Gastrocnemius medialis (tissue), 4 donors: Measurements from ENCODE around the gene MLPH. TPM values are rescaled to one million over a fixed set of nuclear protein-coding genes. Genes with fewer than 3 reads are reported as not detected.
"Not testable (repeated sequence)": the region's sequence is repeated elsewhere in the genome, so short reads cannot be mapped to it uniquely, and the experiment has no call there.

Experiments
- ATAC-seq, 2 donors: fragments of 150-250 bp; one replicate each; pipeline ENCODE4 v1.9.1; 2016
- DNase-seq, 2 donors: peaks; one replicate each; pipeline ENCODE4 v3.0.0-alpha.2; 2019
- H3K27ac ChIP-seq, 4 donors: fragments of 200-600 bp; sonication (generic); 1 replicate in 1 of 4; 2 replicates in 3 of 4; pipeline ENCODE4 v1.5.1; 2016 to 2018; ENCODE audit warnings: mild to moderate bottlenecking in 2 of 4, moderate library complexity in 1 of 4
- H3K27me3 ChIP-seq, 3 donors: fragments of 200-600 bp; sonication (generic) in 2 of 3; 1 replicate in 1 of 3; 2 replicates in 2 of 3; pipeline versions ENCODE4 v1.5.1 to v1.6.0; 2016 to 2019; ENCODE audit warnings: mild to moderate bottlenecking in 1 of 3, moderate library complexity in 1 of 3
- H3K36me3 ChIP-seq, 2 donors: fragments of 200-600 bp; sonication (generic) in 1 of 2; one replicate each; pipeline ENCODE4 v1.5.1; 2017 to 2018
- H3K4me1 ChIP-seq, 2 donors: fragments of 200-600 bp; sonication (generic) in 1 of 2; one replicate each; pipeline ENCODE4 v1.5.1; 2016 to 2017; ENCODE audit warnings: mild to moderate bottlenecking in 2 of 2
- H3K4me3 ChIP-seq, 4 donors: fragments of 200-600 bp; sonication (generic) in 3 of 4; 1 replicate in 1 of 4; 2 replicates in 3 of 4; pipeline ENCODE4 v1.5.1; 2016 to 2019; ENCODE audit warnings: mild to moderate bottlenecking in 2 of 4
- H3K9me3 ChIP-seq, 3 donors: fragments of 200-600 bp; sonication (generic) in 2 of 3; 1 replicate in 1 of 3; 2 replicates in 2 of 3; pipeline ENCODE4 v1.5.1; 2016 to 2019
- CTCF ChIP-seq, 5 experiments: fragments of 450-650 bp in 3 of 5; fragments of 200-600 bp in 2 of 5; sonication (generic) in 2 of 5; IDR thresholded peaks in 4 of 5; conservative IDR thresholded peaks in 1 of 5; 1 replicate in 4 of 5; 2 replicates in 1 of 5; pipeline ENCODE4 v1.5.1; 2016 to 2019; ENCODE audit warnings: antibody characterized with exemption in 5 of 5, mild to moderate bottlenecking in 3 of 5, moderate library complexity in 3 of 5
- POLR2A ChIP-seq, 2 donors: fragments of 450-650 bp; IDR thresholded peaks; one replicate each; pipeline ENCODE4 v1.6.1; 2017; ENCODE audit warnings: antibody characterized with exemption in 2 of 2, mild to moderate bottlenecking in 2 of 2, moderate library complexity in 2 of 2
- in situ Hi-C, 4 donors: fragments of 200-750 bp; cut with MboI; loops; one replicate each; pipeline versions ENCODE4 v1.15.0 to v1.8.0; 2017; ENCODE audit warnings: low sequenced_read_pairs in 4 of 4
- intact Hi-C: fragments of 100-400 bp; cut with DNase I; formaldehyde crosslinking; loops from one replicate; pipeline ENCODE4 v1.15.1; 2023; ENCODE audit warnings: low total_unique reads
- total RNA-seq, 4 donors: library from RNA; depleted of rRNA; stranded (reverse); fragments of >200 nt; gene quantifications; one replicate each; pipeline versions ENCODE4 v1.1.0 to v1.2.3, GENCODE V29; 2016

Gene MLPH
- total RNA-seq, 4 donors from 2014 or later: 6.5 to 8.7 (median 7.2) TPM

GRCh38 chr2:237465515-237466148 is 21.4 kb upstream of the MLPH start:
- intact Hi-C loops: no loop called here

GRCh38 chr2:237466211-237466610 is 20.8 kb upstream of the MLPH start:
- H3K27me3 ChIP-seq: no peaks in the 10 kb centered on the region
- peaks cover 0 to under 1% of the 10 kb centered on the region in 2 donors for H3K4me1 ChIP-seq
- intact Hi-C loops (no loop called here), in situ Hi-C loops (no loop called here)
- no peak for TF ChIP-seq POLR2A (IDR thresholded peaks at IDR 0.05)
- no peak for TF ChIP-seq CTCF (IDR thresholded peaks at IDR 0.05 in 4 of 5, conservative IDR thresholded peaks at IDR 0.05 in 1 of 5)
- DNase-seq (no peak), ATAC-seq (no peak)
- H3K27ac ChIP-seq: no peak overlapping the region
- H3K4me3 ChIP-seq: no peak overlapping the region
- H3K36me3 ChIP-seq: no peaks in the 10 kb centered on the region
- H3K9me3 ChIP-seq: no peaks in the 10 kb centered on the region

More at GRCh38 chr2:237465515-237466148, 21.4 kb upstream of the MLPH start:
- Histone ChIP-seq H3K27ac (no peak overlapping the region), H3K36me3 (no peaks in the 10 kb centered on the region), H3K9me3 (no peaks in the 10 kb centered on the region), H3K4me1 (no peaks in the 10 kb centered on the region), H3K4me3 (no peak overlapping the region), H3K27me3 (no peaks in the 10 kb centered on the region)
- ATAC-seq: no peak
- in situ Hi-C loops: no loop called here
- no peak for DNase-seq
- TF ChIP-seq POLR2A (IDR thresholded peaks at IDR 0.05): no peak
- TF ChIP-seq CTCF (IDR thresholded peaks at IDR 0.05 in 4 of 5, conservative IDR thresholded peaks at IDR 0.05 in 1 of 5): no peak

- H3K27ac ChIP-seq: no peak overlapping the region
- H3K36me3 ChIP-seq: no peaks in the 10 kb centered on the region
- ATAC-seq (no peak), DNase-seq (no peak)
- H3K4me3 ChIP-seq: no peak overlapping the region
- H3K27me3 ChIP-seq: no peaks in the 10 kb centered on the region
- TF ChIP-seq POLR2A (IDR thresholded peaks at IDR 0.05) (no peak), CTCF (IDR thresholded peaks at IDR 0.05 in 4 of 5, conservative IDR thresholded peaks at IDR 0.05 in 1 of 5) (no peak)
- in situ Hi-C loops: no loop called here
- intact Hi-C loops: no loop called here
- H3K9me3 ChIP-seq: no peaks in the 10 kb centered on the region
- H3K4me1 ChIP-seq: peaks cover 10 to 14% of the 10 kb centered on the region in 2 donors
These were observed 19.4 kb upstream of the MLPH start for GRCh38 chr2:237467447-237468179.

GRCh38 chr2:237469410-237469809 is 17.6 kb upstream of the MLPH start:
- peaks cover 10 to 22% of the 10 kb centered on the region in 2 donors for H3K4me1 ChIP-seq
- H3K4me3 ChIP-seq, H3K27ac ChIP-seq, H3K27me3 ChIP-seq, H3K9me3 ChIP-seq, DNase-seq, intact Hi-C loops, H3K36me3 ChIP-seq, ATAC-seq, in situ Hi-C loops: not testable (repeated sequence)

- Histone ChIP-seq H3K36me3 (no peaks in the 10 kb centered on the region), H3K27ac (no peak overlapping the region), H3K4me1 (peaks cover 10 to 26% of the 10 kb centered on the region in 2 donors), H3K9me3 (no peaks in the 10 kb centered on the region), H3K4me3 (no peak overlapping the region), H3K27me3 (no peaks in the 10 kb centered on the region)
- in situ Hi-C loops (loop anchor here (5.0 to 10.0 kb wide), 3 partner anchors 45 to 345 kb away; no protein-coding TSS in a partner anchor), intact Hi-C loops (loop anchor here (10.0 kb wide), 1 partner anchor 345 kb away; no protein-coding TSS in a partner anchor)
- TF ChIP-seq POLR2A (IDR thresholded peaks at IDR 0.05) (no peak), CTCF (IDR thresholded peaks at IDR 0.05 in 4 of 5, conservative IDR thresholded peaks at IDR 0.05 in 1 of 5) (no peak)
- no peak for ATAC-seq
- DNase-seq: no peak
These were observed 17.2 kb upstream of the MLPH start for GRCh38 chr2:237469849-237470248.
